ENCODE data around the gene SRGN. TPM values are rescaled to one million over a fixed set of nuclear protein-coding genes. Genes with fewer than 3 reads are reported as not detected.

SRGN gene
- total and polyA plus RNA-seq, 2 of the 13 experiments (the other 11 are each of a cell fraction or from before 2014, with no cell fraction given) = 0.09 TPM; not detected in 1

DNA sequence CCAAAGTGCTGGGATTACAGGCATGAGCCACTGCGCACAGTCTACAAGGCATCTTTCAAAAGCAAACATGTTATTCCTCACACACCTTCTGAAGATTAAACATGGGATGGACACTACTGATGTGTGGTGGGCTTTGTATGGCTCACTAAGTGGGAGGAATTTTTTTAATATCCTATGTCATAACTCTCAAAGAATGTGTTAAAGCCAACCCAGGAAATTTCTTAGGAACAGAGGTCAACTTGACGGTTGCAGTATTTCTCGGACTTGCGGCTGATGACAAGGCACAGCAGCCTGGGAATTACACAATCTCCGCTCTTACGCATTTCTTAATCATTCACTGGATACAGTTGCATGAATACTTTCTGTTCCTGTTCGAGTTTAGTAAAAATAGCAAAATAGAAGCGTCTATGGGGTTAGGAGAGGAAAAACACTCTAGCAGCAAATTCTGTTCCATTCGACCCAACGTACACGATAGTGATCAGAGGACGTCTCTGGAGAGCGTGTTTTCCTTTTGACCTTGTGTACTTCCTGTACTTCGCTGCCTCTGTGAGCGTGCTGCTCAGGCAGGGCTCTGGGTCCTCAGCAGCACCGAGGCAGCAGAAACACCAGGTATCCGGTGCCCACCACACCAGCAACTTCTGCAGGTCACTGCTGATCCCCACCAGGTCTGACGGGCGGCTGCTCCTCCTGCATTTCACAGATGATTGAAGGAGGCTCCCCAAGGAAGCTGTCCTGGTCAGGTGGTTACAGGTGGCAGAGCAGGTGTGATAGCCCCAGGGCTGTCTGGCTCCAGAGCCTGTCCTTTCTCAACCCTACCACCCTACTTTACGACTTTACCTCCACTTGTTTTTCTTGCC, 26.4 kb upstream of the SRGN start (continued):
- TF ChIP-seq ZFAT (CRISPR knock-in tag; conservative IDR thresholded peaks at IDR 0.05) (no peak), MATR3 (CRISPR knock-in tag; IDR thresholded peaks at IDR 0.05) (no peak), SKI (IDR thresholded peaks at IDR 0.05; ENCODE audit: partially characterized antibody) (no peak), ZNF282 (IDR thresholded peaks at IDR 0.05; ENCODE audit: partially characterized antibody) (no peak), KAT2B (IDR thresholded peaks at IDR 0.05; ENCODE audit: borderline replicate concordance, low read depth, low read length) (no peak), GTF3A (CRISPR knock-in tag; conservative IDR thresholded peaks at IDR 0.05) (no peak), ARNT2 (CRISPR knock-in tag; IDR thresholded peaks at IDR 0.05; ENCODE audit: low read depth) (no peak), ZNF121 (CRISPR knock-in tag; IDR thresholded peaks at IDR 0.05) (no peak), U2AF2 (IDR thresholded peaks at IDR 0.05; ENCODE audit: low read depth, low read length) (no peak), KAT8 (CRISPR knock-in tag; IDR thresholded peaks at IDR 0.05) (0 out of 2 replicates have a peak, but pooled peaks have one; percentile 40), CBX2 (IDR thresholded peaks at IDR 0.05; ENCODE audit: low read depth, low read length) (no peak), CBX2 (CRISPR knock-in tag; IDR thresholded peaks at IDR 0.05; ENCODE audit: low read depth) (no peak), SNAI1 (CRISPR knock-in tag; IDR thresholded peaks at IDR 0.05; ENCODE audit: borderline replicate concordance) (no peak), NRL (CRISPR knock-in tag; IDR thresholded peaks at IDR 0.05; ENCODE audit: borderline replicate concordance) (0 out of 2 replicates have a peak, but pooled peaks have one; percentile 39), HOXA9 (CRISPR knock-in tag; IDR thresholded peaks at IDR 0.05; ENCODE audit: borderline replicate concordance) (no peak), ZNF501 (CRISPR knock-in tag; IDR thresholded peaks at IDR 0.05) (peak; percentile 8; the same call in 1 of the 2 replicates)
- TF ChIP-seq, protein P1, sequence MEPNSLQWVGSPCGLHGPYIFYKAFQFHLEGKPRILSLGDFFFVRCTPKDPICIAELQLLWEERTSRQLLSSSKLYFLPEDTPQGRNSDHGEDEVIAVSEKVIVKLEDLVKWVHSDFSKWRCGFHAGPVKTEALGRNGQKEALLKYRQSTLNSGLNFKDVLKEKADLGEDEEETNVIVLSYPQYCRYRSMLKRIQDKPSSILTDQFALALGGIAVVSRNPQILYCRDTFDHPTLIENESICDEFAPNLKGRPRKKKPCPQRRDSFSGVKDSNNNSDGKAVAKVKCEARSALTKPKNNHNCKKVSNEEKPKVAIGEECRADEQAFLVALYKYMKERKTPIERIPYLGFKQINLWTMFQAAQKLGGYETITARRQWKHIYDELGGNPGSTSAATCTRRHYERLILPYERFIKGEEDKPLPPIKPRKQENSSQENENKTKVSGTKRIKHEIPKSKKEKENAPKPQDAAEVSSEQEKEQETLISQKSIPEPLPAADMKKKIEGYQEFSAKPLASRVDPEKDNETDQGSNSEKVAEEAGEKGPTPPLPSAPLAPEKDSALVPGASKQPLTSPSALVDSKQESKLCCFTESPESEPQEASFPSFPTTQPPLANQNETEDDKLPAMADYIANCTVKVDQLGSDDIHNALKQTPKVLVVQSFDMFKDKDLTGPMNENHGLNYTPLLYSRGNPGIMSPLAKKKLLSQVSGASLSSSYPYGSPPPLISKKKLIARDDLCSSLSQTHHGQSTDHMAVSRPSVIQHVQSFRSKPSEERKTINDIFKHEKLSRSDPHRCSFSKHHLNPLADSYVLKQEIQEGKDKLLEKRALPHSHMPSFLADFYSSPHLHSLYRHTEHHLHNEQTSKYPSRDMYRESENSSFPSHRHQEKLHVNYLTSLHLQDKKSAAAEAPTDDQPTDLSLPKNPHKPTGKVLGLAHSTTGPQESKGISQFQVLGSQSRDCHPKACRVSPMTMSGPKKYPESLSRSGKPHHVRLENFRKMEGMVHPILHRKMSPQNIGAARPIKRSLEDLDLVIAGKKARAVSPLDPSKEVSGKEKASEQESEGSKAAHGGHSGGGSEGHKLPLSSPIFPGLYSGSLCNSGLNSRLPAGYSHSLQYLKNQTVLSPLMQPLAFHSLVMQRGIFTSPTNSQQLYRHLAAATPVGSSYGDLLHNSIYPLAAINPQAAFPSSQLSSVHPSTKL (CRISPR knock-in tag; IDR thresholded peaks at IDR 0.05) = peak; percentile 70
- TF ChIP-seq, protein P2, sequence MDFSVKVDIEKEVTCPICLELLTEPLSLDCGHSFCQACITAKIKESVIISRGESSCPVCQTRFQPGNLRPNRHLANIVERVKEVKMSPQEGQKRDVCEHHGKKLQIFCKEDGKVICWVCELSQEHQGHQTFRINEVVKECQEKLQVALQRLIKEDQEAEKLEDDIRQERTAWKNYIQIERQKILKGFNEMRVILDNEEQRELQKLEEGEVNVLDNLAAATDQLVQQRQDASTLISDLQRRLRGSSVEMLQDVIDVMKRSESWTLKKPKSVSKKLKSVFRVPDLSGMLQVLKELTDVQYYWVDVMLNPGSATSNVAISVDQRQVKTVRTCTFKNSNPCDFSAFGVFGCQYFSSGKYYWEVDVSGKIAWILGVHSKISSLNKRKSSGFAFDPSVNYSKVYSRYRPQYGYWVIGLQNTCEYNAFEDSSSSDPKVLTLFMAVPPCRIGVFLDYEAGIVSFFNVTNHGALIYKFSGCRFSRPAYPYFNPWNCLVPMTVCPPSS (IDR thresholded peaks at IDR 0.05) = no peak
- TF ChIP-seq, protein P3, sequence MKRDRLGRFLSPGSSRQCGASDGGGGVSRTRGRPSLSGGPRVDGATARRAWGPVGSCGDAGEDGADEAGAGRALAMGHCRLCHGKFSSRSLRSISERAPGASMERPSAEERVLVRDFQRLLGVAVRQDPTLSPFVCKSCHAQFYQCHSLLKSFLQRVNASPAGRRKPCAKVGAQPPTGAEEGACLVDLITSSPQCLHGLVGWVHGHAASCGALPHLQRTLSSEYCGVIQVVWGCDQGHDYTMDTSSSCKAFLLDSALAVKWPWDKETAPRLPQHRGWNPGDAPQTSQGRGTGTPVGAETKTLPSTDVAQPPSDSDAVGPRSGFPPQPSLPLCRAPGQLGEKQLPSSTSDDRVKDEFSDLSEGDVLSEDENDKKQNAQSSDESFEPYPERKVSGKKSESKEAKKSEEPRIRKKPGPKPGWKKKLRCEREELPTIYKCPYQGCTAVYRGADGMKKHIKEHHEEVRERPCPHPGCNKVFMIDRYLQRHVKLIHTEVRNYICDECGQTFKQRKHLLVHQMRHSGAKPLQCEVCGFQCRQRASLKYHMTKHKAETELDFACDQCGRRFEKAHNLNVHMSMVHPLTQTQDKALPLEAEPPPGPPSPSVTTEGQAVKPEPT (CRISPR knock-in tag; IDR thresholded peaks at IDR 0.05; ENCODE audit: low read depth) = 0 out of 2 replicates have a peak, but pooled peaks have one; percentile 28
- TF ChIP-seq, protein P4, sequence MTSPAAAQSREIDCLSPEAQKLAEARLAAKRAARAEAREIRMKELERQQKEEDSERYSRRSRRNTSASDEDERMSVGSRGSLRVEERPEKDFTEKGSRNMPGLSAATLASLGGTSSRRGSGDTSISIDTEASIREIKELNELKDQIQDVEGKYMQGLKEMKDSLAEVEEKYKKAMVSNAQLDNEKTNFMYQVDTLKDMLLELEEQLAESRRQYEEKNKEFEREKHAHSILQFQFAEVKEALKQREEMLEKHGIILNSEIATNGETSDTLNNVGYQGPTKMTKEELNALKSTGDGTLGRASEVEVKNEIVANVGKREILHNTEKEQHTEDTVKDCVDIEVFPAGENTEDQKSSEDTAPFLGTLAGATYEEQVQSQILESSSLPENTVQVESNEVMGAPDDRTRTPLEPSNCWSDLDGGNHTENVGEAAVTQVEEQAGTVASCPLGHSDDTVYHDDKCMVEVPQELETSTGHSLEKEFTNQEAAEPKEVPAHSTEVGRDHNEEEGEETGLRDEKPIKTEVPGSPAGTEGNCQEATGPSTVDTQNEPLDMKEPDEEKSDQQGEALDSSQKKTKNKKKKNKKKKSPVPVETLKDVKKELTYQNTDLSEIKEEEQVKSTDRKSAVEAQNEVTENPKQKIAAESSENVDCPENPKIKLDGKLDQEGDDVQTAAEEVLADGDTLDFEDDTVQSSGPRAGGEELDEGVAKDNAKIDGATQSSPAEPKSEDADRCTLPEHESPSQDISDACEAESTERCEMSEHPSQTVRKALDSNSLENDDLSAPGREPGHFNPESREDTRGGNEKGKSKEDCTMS (CRISPR knock-in tag; conservative IDR thresholded peaks at IDR 0.05) = no peak
